ENCODE data around the gene NUMBL.

NUMBL gene

DNA sequence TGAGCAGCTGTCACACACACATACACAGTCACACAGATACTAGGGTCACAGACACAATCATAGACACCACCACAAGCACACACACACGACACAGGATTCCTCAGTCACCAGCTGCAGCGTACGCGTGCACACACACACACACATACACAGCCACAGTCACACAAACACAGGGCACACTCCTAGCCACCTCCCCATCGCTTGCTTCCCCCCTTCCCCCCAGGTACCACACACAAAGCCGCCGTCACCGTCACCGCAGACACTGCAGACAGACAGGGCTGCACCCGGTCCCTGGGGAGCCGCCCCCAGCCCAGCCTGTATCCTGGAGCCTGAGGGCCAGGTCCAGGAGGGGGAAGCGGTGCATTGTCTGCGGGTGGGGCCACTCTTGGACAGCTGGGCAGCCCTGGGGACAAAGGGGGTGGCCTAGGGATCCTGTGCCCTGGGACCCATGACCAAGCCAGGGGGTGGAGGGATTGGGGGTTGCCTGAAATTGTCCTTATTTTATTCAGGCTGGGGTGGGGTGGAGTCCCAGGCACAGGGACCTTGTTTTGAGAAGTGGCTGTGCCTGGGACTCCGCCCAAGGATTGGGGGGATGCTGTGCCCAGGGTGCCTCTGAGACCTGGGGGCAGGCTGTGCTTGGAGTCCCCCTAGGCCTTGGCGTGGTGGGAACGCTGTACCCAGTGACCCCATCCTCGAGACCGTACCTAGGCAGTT lies 957 bp downstream of the NUMBL start:
- DNase-seq: no peak

DNA sequence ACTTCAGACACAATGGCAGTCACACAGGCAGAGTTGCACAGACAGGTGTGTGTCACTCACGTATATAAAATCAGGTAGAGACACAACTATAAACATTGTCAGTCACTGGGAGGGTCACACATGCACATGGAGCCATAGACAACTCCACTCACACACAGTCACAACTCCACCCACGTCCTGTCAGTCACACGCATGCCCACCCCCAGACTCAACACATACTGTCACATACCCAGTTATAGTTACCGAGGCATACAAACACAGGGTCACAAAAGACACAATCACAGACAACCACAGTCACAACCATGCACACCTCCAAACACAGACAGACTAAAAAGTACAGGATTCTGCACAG lies 1.5 kb downstream of the NUMBL start:
- no peak for DNase-seq

DNA sequence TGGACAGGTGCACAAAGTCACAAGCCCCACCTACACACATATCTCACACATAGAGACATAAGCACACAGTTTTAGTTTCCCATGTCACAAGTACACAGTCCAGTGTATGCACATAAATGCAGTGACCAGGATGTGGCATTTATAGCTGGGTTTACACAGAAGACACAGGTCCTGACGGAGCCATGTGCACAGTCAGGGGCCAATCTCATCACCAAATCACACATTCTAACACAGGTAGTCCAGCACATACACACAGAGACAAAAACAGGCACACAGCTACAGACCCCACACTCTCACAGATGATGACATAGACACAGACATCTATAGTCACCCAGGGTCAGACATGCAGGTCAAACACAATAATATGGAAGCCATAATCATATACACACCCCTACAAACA lies 2.1 kb downstream of the NUMBL start:
- no peak for DNase-seq

DNA sequence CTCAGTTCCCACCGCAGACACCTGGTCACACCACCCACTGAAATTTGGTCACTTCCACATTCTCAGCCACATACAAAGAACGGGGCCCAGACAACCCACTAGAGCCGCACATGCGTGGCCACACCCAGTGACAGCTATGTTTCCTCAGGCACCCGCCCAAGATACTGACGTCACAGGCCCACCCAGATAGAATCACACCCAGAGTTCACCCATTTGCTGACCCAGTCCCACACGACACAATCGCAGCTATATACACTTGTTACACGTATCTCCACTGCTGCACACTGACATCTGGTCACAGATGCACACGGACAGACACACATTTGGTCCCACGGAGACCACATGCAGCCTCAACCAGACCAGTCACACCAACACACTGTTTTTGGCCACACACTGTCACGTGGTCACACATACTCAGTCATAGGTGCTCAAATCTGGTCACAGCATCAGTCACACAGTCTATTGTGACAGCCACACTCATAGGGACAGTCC lies 2.9 kb downstream of the NUMBL start:
- peak; percentile 47 to 71 for DNase-seq

DNA sequence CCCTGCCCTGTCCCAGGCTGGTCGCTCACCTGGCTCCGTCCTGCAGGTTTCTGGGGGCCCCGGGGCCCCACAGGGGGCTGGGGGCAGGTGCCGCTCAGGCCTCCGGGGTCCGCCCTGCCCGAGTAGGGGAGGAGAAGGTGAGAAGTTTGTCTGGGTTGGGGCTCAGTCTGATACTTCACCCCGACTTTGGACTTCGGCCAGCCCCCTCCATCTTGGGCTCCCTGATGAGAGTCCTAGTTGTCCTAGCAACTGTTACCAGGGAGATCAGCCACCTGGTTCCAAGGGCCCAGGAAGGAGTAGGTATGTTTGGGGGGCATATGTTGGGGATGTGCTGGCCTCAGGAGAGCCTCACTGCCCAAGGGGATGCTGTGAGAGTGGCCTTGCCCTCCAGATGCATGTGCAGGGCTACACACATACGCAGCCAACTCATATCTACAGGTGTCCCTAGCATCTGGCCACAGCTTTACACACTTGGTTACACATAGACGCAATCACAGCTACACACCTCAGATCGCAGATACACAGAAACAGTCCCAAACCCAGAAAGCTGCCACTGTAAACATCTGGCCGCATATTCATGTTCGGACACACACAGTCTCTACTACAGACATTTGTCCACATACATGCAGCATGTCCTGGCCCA lies 3.4 kb downstream of the NUMBL start:
- DNase-seq: no peak

DNA sequence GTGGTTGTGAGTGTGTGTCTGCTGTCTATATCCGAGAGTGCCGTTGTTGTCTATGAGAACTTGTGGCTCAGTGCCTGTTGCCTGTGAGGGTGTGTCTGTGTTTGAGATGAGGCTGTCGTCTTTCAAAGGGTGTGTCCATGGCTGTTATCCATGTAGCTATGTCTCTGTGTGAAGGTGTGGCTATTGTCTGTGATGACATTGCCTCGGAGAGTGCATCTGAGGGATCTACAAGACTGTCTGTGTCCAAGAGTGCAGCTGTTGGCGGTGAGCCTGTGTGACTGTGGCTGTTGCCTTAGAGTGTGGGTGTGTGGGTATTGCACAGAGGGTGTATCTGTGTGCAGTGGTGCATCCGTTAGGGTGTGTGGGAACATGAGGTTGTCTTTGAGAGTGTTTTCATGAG lies 4.9 kb downstream of the NUMBL start:
- DNase-seq: no peak

DNA sequence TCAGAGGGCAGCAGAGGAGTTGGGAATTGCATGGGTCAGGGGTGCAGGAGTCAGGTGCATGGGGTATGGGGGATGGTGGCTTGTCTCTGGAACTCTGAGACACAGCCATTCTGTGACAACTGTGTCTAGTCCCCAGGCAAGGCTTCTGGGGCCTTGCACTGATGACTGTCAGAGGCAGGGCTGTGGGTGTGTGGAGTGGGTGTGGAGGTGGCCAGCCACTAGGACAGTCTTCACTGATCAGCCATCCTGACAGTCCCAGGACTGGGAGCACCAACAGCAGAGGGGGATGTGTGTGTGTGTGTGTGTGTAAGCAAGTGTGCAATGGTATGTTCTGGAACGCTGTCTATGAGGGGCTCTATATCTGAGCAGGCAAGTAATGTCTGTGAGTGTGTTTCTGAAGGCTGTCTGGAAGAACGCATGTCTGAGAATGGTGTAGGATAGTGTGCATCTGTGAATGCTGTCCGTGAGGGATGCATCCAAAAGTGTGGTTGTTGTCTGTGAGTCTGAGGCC lies 5.4 kb downstream of the NUMBL start:
- DNase-seq: peak in 1 of 2 donors; percentile 24

DNA sequence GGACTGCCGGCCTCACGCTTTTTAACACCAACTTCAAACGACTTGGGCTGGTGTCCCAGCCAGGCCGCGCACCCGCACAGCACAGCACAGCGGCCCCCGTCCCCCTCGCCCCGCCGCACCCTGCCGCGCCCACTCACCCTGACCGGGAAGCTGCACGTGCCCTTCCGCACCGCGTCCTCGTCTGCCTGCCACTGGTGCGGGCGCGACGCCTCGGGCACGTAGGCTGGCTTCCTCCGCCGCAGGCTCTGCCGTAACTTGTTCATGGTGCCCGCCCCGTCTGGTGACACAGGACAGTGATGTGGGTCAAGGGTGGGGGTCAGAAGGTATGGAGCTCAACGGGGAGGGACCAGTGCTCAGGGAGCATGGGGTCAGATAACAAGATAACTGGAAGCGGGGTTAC lies 6.2 kb downstream of the NUMBL start:
- no peak for DNase-seq

DNA sequence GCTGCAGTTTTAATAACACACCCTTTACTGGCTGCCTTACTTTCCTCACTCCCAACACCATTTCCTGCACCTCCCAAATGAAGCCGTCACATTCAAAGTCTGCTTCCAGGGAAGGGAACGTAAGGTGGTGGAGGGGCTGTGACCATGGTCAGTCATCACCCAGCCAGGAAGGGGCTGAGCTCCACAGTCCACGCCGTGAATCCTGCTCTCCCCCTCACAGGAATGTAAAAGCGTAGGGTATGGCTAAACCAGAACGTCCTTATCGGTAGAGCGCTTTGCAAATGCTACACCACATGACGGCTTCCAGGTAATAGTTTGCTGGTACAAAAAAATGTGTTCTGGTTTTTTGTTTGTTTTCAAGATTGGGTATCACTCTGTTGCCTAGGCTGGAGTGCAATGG lies 7.0 kb downstream of the NUMBL start:
- DNase-seq: no peak

DNA sequence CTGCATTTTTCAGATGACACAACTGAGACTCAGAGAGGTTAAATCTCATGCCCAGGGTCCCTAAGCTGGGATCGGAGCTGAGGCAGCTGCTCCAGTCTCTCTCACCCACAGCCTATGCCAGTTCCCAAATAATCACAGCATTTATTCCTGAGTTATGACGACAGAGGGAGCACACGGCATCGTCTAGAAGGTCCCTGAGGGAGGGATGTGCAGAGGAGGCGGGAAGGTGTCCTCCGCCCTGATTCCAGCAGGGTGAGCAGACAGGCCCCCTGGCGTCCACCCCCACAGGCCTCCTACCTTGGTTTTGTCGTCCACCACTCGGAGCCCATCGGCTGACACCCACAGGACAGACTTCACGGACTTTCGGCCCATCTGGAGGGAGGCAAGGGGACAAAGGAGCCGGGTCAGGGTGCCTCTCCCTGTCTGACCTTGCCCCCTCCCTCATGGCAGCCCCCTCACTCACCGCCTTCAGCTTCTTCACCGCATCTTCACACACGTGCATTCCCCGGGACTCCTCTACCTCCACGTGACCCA lies 8.0 kb downstream of the NUMBL start:
- no peak for DNase-seq

DNA sequence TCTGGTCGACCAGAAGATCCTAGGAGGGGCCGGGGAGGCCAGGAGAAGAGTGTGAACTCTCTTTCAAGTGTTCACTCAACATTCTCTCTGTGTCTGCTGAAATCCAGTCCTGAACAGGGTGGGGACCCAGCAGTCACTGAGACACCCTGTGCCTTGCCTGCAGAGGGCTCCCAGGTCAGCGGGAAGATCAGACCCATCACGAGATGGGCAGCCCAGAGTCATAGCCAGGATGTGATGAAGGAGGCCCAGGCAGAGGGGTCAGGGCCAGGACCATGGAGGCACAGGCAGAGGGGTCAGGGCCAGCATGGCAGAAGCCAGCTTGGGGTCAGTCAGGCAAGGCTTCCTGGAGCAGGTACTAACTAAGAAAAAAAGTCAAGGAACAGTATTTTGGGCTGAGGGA lies 9.4 kb downstream of the NUMBL start:
- no peak for DNase-seq

DNA sequence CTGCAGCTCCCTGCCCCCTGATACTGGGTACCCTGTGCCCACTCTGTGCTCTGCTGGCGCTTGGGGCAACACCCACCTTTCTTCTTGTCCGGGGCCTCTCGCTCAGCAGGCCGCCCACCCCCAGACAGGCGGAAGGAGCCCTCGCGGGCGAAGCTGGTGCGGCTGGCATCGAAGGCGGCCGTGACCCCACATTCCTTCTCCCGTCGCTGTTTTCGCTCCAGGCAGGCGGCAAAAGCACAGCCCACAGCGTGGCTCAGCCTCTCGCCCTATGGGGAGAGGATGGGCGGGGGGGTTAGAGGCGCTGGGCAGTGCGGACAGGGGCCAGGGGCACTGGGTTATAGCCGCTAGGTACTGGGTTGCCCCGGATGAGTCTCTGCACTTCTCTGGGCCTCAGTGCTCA lies 13.3 kb downstream of the NUMBL start:
- no peak for DNase-seq

DNA sequence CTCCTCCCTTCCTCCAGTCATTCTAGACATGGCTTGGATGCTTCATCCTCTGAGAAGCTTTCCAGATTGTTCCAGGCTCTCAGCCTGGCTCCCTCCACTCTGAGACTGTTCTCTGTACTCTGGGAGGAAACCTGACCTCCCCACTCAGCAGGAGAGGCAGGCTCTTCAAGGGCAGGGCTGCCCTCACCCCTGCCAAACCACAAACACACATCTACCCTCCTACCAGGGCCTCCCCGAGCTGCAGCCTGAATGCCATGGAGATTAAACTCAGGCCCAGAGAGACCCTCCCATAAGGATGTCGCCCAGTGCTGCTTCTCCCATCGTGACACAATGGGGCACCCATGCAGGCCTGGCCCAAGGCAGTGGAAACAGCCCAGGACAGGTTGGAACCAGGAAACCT lies 16.2 kb downstream of the NUMBL start:
- DNase-seq: no peak

DNA sequence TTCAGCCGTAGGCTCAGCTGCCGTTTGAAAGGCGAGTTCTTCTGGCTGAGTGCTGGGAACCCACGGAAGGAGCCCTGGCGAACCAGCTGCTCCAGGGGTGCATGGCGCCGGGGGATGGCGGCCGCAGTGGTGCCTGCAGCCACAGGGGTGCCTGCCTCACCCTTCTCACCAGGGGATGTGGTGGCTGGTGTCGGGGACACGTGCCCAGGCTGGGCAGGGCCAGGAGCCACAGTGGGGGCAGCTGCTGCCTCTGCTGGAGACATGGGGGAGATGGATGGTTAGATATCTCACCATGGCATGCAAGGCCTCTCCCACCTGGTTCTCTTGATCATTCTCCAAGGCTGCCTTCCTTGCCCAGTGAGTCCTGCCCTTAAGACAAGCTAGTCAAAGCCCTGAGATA lies 17.1 kb downstream of the NUMBL start:
- DNase-seq: no peak

DNA sequence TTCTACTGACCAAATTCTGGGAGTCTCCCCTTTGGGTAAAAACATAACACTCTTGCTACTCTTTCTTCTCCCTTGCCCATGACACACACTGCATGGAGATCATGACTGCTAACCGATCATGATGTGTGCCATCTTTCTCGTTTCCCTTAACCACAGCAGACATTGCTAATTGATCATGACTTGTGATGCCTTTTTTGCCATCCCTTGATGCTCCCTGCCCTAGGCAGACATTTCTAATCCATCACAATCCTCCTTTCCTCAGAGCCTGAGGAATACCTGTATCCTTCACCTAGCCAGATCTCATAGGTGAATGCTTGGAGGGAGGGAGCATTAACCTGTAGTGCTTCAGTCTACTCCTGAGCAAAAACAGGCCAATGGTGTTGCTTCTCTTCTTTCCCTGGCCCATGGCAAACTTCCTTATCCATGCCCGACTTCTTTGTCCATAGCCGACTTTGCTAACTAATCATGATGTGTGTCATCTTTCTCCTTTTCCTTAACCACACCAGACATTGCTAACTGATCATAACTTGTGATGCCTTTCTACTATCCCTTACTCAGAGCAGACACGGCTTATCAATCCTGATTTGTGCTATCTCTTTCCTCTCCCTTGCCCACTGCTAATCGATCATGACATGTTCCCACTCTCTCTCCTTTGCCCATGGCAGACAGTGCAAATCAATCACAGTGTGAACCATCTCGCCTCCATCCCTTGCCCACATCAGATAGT lies 17.7 kb downstream of the NUMBL start:
- no peak for DNase-seq

DNA sequence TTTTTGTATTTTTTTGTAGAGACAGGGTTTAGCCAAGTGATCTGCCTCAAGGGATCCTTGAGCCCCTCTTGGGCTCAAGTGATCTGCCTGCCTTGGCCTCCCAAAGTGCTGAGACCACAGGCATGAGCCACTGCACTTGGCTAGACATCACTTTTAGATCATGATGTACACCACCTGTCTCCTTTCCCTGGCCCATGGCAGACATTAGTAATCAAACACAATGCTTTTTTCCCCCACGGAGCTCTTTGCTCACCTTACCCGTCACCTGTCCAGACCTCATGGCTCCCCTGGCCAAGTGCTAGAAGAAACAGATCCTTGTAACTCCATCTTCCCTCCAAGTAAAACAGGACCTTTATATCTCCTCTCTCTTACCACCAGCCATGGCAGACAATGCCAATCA lies 18.4 kb downstream of the NUMBL start:
- no peak for DNase-seq

DNA sequence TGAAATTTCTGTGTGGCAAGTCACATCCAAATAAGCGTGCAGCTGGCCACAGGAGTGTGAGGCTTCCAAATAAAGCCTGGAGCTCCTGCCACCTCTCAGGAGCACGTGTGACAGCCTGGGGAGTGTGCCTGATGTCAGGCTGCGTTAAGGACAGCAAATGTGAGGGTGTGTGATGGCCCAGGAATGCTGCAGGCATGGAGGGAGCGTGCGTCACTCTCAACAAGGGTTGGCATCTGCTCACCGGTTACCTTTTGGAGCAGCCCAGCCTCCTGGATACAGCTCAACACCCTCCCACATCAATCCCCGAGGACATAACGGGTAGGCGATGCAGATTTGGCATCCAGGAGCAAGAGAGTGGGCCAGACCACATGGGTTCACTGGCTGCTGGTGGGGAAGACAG lies 19.0 kb downstream of the NUMBL start:
- DNase-seq: no peak

DNA sequence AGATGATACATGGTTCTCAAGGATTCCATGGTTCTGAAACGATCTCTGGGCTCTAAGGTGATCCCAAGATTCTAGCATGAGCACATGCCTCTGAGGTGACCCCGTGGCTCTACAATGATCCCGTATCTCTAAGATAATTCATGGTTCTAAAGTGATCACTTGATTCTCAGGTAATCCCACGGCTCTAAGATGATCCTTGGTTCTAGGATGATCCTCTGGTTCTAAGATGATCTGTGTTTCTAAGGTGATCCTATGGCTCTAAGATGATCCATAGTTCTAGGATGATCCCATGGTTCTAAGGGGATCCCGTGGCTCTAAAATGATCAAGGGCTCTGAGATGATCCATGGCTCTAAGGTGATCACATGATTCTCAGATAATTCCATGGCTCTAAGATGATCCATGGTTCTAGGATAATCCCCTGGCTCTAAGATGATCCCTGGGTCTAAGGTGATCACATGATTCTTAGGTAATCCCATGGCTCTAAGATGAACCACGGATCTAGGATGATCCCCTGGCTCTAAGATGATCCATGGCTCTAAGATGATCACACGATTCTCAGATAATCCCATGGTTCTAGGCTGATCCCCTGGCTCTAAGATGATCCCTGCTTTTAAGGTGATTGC lies 21.3 kb downstream of the NUMBL start:
- no peak for DNase-seq

DNA sequence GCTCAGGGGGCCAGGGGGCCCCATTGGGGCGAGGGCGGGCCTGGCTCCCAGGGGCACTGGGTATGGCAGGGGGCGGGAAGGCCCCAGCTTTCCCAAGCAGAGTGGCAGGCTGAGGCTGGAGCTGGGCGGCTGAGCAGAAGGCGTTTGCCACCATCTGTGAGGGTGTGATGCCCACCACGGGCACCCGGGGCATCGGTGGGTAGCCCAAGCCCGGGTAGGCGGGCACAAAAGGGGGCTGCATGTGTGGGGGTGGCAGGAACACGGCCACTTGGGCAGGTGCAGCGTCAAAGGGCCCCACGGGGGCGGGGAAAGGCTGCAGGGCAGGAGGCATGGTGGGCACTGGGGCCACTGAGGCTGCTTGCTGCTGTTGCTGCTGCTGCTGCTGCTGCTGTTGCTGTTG lies 22.8 kb downstream of the NUMBL start:
- no peak for DNase-seq

DNA sequence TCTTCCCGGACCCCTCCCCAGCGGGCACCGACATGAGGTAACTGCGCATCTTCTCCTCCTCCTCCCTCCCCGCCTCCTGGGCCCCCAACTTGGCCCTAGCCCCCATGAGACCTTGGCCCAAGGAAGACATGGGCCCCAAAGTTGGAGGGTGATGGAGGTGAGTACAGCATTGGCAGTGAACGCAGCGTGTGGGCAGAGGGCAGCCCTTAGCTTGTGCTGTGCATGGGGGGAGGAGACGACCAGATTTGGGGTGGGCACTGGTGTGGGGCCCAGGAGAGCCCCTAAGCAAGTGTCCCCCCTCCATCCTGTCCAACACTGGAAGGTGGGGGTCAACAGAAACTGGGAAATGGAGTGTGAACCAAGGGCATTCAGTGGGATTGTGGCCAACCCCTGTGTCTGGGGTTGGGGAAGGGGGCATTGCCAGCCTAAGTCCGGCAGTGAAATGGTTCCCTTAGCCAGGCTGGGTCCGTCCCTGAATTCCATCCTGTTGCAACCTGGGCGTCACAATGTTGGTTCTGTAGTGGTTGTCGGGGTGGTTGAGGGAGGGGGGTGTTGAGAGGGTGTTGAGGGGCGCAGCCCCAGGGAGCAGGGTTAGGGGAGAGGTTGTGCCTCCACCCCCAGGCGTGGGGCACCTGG lies 23.5 kb downstream of the NUMBL start:
- DNase-seq: no peak

DNA sequence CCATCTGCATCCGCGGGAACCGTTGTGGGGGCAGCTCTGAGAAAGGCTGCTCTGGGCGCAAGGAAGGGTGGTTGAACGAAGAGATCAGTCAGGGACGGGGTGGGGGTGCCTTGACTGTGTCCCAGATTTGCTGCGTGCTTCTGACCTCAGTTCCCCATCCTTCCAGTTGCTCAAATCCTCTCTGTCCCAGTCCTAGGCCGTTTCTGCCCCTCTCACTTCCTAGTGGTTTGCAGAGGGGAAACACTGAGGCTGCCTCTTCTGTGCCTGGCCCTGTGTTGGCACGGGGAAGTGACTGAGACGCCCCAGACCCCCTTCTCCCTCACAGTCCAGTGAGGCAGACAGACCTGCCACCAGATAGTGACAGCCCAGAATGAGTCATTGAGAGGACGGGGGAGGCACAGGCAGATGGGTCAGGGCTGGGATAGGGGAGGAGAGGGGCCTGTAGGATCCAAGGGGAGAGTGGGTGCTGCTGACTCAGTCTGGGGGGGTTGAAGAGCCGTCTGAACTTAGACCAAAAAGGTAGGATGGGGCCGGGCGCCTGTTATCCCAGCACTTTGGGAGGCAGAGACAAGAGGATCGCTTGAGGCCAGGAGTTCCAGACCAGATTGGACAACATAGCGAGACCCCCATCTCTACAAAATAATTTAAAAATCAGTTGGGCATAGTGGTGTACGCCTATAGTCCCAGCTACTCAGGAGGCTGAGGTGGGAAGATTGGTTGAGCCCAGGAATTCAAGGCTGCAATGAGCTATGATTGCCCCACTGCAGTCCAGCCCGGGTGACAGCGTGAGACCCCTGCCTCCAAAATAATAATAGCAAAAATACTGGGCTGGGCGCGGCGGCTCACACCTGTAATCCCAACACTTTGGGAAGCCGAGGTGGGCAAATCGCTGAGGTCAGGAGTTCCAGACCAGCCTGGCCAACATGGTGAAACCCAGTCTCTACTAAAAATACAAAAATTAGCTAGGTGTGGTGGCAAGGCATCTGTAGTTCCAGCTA lies 26.5 kb downstream of the NUMBL start:
- peak in 1 of 2 donors; percentile 54 for DNase-seq

Data from inflammatory macrophage (primary cell).